HG02623 (cell line): ENCODE data around the gene TFE3.

Experiments used
- ATAC-seq: cut with Tn5 transposase; IDR thresholded peaks from one replicate; pipeline ENCODE4 v1.9.1; 2021; ENCODE audit warnings: moderate library complexity; ENCODE audit not compliant: unreplicated experiment

The TFE3 gene

DNA sequence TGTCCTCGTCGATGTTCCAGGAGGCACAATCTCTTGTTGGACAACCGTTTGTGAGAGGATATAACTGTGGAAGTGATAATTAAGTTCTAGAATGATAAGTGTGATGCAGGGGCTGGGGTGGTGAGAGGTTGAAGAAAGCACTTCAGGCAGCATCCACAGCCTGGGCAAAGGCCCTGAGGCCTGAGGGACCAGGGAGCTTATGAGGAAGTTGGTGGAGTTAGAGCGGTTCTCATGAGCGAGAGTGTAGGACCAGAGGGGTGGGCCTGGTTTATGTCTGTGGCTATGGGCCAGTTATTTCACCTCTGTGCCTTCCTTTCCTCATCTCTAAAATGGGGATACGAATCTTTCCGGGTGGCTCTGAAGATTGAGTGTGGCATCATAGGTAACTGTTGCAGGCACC, 18.3 kb upstream of the TFE3 start:
- ATAC-seq = no peak

DNA sequence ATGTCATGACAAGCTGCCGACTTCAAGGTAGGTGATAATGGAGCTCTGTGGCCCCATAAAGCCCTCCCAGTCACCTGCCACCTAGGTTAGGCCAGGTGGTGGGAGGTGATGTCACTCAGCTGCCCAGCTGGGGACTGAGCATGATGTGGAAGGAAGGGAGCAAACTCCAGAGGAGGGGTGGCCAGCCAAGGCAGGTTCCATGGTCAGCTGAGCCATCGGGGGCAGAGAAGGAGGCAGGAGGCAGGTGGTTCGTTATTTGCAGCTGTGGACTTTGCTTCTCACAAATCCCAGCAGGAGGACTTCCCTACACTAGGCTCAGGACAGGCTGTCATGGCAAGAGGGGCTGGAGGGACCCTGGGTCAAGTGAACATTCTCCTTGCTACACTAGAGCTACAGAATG, 17.8 kb upstream of the TFE3 start:
- ATAC-seq = no peak

DNA sequence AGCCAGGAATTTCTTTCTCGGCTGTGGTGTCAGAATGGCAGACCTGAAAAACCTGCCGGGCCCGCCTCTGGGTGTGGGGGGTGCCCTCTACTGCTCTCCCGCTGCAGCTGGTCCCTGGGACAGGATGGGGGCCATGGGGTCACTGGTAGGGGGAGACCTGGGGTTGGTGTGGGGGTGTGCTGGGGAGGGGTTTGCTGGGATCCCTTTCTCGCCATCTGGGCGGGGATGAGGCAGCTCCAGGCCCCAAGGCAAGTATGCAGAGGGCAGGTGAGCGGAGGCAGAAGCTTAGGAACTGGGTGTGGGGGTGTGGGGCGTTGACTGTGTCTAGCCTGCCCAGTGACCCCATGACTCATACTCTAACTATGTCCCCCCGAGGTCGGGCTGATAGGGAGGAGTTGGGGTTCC, 16.5 kb upstream of the TFE3 start:
- ATAC-seq = no peak

DNA sequence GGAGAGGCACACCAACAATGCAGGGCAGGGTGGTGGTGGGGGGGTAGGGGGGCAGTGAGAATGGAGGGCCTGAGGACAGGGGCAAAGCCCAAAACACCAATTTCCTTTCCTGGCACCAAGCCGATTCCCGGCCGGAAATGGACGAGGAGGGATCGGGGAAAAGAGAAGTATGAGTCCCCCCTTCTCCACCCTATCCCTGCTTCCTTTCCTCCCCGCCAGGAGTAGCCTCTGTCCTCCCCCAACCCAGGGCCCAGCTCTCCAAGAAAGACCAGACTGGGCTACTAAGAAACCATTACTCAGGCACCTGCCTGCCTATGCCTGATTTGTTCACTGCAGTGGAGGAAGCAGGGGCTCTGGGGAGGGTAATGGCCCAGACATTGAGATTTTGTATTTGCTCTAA, 16.0 kb upstream of the TFE3 start:
- ATAC-seq = no peak

DNA sequence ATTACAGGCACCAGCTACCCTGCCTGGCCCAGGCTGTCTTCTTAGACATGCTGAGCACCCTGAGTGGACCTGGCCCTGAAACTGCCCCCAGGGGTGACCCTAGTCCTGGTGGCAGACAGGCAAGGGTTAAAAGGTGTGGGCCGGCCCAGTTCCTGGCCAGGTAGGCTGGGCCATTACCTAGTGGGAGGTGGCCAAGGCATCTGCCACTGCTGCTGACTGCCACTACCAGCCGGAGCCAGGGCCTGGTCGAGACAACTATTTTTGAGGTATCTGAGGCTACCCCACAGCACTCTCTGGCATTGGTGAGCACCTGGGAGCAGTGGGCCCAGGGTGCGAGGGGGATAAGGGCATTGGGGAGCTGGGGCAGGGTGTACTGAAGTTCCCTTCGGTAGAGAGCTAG, 15.6 kb upstream of the TFE3 start, which contains the start of gene CCDC120:
CCDC120 (plus strand) TSS at position 206 of the 400 bp plus-strand sequence. CDS start 3,043 bp downstream, outside the sequence.
- no peak for ATAC-seq

DNA sequence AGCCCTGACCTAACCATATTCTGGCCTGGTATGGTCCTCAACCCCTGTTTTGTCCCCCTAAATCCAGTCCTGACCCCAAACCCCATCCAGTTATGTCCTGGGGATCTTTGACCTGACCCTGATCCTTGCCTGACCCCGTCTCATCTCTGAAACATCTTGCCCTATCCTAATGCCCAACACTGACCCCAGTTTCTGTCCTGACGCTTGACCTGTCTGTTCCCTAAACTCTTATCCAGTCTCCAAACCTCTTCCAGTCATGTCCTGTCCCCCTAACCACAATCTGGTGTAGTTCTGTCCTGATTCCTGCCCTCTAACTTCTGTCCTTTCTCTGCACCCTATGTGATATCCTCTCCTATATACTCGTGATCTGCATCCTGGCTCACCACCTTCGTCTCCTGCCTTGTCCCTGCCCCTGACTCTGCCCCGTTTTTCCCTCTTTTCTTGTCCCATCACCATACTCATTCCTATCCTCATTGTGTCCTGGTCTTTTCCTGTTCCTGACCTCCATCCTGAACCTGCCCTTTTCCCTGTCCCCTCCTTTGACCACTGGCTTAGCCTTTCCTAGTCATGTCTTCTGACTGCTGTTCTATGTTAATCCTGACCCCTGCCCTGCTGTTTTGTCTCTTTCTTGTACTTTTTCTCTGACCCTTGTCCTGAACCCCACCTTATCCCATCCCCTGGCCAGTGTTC, 11.1 kb upstream of the TFE3 start:
- no peak for ATAC-seq

DNA sequence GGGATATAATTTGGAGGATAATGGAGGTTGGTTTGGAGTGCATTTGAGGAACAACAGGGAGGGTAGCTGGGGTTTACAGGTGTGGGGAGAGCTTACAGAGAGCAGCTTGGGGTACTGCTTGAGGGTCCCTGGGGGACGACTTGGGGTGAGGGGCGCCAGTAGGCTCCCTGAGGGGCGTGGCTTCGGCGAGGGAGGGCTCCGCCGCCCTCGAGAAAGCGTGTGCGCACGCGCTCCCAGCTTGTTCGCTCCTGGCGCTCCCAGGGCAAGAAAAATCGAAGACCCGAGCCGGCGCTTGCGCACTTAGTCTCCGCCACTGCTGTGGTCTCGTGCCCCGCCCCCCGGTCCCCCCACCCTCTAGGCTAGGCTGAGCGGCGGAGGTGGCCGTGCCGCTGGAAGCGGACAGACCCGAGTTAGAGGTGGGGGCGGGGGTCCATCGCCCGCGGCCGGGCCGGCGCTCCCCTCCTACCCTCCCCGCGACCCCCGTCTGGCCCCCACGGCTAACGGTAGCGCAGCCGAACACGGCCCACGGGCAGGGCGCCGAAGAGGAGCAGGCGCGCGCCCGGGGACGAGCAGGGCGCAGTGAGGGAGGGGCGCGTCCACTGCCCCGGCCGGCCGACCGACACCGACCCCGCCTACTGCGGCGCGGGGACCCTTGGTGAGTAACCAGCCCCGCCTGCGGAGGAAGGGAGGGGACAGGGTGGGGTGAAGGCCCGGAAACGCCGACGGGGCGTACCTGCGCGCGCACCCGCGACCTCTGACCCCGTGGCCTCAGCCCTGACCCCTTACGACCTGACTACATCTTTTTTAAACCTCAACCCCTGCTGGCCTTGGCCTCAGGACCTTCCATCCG, 10.3 kb upstream of the TFE3 start:
- no peak for ATAC-seq

DNA sequence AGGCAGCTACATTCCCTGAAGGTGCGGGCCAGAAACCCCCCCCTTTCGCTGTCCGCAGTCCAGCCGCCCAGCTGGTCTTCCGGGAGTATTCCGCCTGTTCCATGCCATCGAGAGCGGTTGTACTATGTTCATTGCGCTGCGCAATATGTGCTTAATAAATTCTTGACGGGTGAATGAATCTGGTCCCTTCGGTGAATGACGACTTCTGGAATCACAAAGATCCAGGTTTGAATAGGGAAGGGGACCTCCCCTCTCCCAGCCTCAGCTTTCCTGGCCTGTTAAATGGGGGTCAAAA, 777 bp upstream of the TFE3 start:
- ATAC-seq = no peak

DNA sequence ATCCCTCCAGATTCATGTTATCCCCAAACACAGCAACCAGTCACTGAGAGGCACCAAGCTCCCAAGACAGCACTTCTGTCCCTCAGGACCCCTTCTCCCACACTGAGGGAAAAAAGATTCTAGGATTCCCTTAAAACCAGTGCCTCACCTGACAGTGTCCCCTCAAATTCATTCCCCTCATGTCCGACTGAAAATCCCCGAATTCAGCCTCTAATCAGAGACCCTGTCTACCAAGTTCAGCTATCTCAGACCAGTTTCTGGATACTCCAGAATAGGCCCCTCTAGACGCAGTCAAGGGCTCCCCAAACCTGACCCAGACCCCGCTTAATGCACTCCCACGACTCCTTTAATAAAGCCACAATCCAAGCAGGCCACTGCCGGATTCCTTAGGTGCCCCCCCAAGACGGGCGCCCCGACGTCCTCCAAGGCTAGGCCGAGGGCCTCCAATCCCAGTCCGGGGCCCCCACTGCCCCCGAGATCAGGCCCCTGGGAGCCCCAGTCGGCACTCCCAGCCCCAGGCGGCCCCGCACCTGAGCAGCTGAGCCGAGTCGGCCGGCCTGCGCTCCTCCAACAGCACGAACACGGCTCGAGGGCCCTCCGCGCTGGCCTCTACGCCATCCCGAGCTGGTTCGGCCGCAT, 457 bp downstream of the TFE3 start:
- no peak for ATAC-seq

DNA sequence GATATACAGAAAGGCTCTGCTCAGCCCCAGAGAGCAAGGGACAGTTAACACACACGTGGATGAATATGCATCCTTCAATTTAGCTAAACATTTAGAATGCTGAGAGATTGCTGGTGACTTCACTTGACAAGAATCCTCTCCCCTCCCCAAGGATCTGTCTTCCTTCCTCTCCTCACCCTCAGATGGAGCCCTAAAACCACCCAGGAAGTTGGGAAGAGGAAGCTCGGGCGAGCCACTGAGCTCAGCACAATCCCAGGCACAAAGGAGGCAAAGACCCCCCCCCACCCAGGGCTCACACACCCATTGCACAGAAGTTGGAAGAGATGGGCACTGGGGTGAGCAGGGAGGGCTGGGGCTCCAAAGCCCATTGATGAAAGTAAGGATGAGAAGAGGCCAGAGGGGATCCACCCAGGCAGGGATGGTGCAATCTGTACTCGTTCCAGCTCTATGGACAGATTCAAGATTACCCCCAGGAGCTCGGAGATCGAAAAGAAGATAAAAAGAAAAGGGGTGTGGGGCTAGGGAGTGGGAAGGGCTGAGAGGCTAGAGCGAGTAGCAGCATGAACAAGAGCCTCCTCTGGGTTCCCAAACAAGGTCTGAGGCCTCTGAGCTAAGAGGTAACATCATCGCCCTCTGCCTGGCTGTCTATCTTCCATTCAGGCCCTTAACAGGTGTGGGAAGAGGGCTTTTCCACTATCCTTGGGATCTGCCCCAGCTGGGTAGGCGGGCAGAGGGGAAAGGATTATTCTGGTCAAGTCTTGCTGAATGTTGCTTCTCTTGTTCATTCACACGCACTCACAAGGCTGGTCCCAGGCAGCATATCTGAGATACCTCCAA, 1.2 kb downstream of the TFE3 start:
- no peak for ATAC-seq

DNA sequence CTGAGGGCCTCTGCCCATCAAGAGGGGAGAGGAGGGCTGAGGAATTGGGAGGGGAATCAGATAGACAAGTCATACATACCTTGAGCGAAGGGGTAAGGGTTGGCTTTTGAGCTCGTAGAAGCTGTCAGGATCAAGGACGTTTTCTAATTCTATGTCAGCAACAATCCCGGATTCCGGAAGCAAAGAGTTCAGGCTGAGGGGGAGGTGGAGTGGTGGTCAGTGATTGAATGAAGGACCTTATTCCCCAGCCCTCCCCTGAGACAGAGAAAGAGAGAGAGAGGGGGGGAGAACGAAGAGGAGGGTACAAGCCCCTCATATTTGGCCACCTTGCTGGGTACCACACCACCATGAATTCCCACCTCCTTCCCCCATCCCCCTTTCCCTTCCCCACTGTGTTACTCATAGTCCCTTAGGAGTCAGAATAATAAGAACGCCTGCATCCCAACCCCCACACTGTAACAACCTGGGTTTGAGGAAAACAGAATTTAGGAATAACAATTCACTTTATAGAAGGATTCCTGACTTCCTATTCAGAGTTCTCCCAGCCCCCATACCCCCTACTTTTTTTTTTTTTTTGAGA, 2.7 kb downstream of the TFE3 start:
- ATAC-seq = no peak

DNA sequence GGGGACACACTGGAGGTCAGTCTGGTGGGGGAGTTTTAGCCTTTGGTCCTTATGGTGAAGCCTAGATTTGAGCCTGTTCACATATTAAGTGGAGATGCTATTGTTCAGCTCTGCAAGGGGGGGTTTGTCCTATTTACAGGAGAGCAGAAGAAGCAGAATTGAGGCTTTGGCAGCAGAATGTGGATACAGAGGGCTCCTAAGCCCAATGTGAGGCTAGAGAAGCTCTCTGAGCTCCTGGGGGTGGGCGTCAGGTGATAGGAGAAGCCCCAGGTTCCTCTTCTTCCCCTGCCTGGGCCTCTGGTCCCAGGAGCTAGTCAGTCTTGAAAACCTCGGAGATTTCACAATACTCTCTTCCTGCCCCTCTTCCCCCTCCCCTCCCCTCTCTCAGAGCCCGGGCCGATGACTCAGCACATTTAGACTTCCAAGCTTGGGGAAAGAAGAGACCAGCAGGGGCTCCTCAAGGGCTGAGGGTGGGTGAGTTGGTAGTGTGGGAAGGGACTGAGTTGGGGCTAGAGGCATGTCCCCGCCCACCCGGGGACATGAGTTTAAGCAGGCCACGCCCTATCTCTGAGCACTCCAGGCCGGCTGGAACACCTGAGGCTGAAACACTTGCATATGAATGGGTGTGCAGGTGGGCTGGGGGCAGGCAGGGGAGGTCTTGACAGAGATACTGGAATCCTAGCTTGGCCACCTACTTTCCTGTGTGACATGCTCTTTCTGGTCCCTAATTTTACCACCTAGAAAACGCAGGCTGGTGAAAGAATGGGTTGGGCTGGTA, 3.4 kb downstream of the TFE3 start:
- no peak for ATAC-seq

DNA sequence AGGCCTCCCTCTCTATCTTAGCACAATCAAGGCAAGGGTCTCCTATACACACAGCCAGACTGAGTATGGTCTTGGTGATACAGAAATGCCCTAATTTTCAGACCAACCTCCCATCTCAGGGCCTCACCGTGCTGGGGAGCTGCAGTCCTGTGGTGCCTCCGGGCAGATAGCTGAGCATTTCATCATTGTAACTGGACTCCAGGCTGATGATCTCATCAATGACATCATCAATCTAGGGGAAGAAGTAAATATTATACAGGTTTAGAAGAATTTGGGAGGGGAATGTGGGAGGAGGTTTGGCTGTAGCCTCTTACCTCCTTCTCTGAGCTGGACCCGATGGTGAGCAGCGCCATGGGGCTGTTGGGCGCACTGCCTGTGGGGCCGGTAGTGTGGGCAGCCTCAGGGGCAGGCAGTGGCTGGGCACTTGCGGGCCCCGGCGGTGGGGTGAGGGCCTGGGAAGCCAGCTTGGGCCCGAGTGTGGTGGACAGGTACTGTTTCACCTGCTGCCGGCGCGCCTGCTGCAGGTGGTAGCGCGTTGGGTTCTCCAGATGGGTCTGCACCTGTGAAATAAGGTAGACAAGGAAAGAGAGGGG, 5.2 kb downstream of the TFE3 start:
- ATAC-seq = no peak

DNA sequence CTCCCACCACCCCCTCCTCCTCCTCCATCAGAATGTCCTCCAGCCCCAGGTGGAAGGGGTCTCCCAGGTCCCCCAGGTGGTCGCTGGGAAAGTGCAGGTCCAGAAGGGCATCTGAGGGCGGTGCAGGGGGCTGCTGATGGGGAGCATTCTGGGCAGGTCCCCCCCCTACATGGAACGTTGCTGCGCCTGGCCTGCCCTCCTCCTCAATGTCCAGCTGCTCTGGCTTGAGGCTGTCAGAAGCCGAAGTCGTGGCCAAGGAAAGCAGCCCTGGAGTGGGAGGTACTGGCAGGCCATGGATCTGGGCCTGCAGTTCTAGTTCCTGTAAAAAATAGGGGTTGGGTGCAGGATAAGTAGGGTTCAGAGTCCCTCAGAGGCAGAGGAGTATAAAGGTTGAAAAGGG, 12.9 kb downstream of the TFE3 start:
- ATAC-seq = no peak

DNA sequence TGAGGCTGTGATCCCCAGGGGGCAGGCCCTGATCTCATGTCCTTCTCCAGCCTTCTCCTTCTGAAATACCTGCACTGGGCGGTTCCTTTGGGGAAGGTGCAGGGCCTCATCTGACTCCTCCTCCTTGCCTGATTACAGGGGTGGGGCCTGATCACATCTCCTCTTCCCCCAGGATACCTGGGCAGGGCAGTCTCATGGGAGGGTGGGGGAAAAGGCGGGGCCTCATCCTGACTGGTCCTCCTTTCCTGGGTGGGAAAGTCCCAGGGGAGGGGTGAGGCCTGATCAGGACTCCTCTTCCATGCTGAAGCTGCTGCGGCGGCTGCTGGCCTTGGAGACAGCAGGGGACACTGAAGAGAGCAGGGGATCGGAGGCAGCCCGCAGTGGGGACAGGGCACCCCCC, 13.3 kb downstream of the TFE3 start:
- no peak for ATAC-seq

DNA sequence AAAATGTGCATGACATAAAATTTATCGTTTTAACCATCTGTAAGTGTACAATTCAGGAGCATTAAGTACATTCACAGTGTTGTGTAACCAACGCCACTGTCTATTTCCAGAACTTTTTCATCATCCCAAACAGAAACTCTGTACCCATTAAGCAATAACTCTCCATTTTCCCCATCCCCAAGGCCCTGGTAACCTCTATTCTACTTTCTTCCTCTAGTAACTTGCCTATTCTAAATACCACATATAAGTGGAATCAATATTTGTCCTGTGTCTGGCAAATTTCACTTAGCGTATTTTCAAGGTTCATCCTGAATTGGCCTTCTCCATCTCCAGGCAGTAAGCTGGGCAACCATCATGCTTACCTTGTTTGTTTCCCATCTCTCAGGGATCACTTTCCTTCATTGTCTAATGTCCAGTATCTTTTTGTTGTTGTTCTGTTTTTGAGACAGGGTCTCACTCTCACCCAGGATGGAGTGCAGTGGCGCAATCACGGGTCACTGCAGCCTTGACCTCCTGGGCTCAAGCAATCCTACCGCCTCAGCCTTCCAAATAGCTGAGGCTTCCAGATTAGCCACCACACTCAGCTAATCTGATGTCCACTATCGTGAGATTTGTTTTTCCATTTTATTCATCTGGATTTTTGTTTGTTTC, 23.4 kb downstream of the TFE3 start:
- no peak for ATAC-seq

DNA sequence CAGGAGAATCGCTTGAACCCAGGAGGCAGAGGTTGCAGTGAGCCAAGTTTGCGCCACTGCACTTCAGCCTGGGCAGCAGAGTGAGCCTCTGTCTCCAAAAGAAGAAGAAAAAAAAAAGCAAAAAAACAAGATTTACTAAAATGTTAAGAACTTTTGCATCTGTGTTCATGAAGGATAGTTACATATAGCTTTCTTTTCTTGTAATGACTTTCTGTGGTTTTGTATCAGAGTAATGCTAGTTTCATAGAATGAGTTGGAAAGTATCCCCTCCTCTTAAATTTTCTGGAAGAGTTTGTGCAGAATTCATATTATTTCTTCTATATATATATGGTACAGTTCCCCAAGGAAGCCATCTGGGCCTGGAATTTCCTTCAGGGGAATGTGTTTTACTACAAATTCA, 24.1 kb downstream of the TFE3 start:
- ATAC-seq = no peak

DNA sequence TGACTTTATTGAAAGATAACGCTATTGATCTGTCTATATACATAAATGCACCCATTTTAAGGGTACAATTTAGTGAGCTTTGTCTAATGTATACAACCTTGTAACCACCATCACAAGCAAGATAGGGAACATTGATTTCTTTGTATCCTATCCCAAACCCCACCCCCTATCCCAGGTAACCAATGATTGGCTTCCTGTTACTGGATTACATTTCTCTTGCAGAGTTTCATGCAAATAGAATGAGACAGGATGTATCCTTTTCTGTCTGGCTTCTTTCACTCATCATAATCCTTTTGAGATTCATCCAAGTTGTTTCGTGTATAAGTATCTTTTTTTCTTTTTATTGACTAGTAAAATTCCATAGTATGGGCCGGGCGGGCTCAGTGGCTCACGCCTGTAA, 39.5 kb downstream of the TFE3 start:
- no peak for ATAC-seq
